Effector memory CD4-positive, alpha-beta T cell (primary cell): ENCODE measurements around the gene ZBTB20.
"Not testable (repeated sequence)": the region's sequence is repeated elsewhere in the genome, so short reads cannot be mapped to it uniquely, and the experiment has no call there.

ENCODE experiments used
- DNase-seq, 3 donors: peaks; one replicate each; pipeline ENCODE4 v3.0.0-alpha.2; 2020
- H3K27ac ChIP-seq: 2 replicates; pipeline ENCODE4 v1.7.0; 2013; ENCODE audit warnings: mild to moderate bottlenecking, low read length, moderate library complexity; ENCODE audit not compliant: insufficient read depth, poor library complexity, severe bottlenecking
- H3K27me3 ChIP-seq: replicated peaks from 2 replicates; pipeline ENCODE4 v1.7.0; 2013; ENCODE audit warnings: mild to moderate bottlenecking, low read length; ENCODE audit not compliant: insufficient read depth, control insufficient read depth, poor library complexity, severe bottlenecking
- H3K36me3 ChIP-seq: 2 replicates; pipeline ENCODE4 v1.7.0; 2013; ENCODE audit warnings: mild to moderate bottlenecking, low read length, moderate library complexity; ENCODE audit not compliant: control insufficient read depth, insufficient read depth
- H3K4me1 ChIP-seq: 2 replicates; pipeline ENCODE4 v1.7.0; 2013; ENCODE audit warnings: low read length, mild to moderate bottlenecking; ENCODE audit not compliant: control insufficient read depth, insufficient read depth, poor library complexity, severe bottlenecking
- H3K4me3 ChIP-seq: 2 replicates; pipeline ENCODE4 v1.7.0; 2013; ENCODE audit warnings: low read length, low read depth, mild to moderate bottlenecking; ENCODE audit not compliant: insufficient read depth, poor library complexity, severe bottlenecking
- H3K9me3 ChIP-seq: 2 replicates; pipeline ENCODE4 v1.7.0; 2013; ENCODE audit warnings: mild to moderate bottlenecking, low read length, moderate library complexity; ENCODE audit not compliant: control insufficient read depth

The ZBTB20 gene

DNA sequence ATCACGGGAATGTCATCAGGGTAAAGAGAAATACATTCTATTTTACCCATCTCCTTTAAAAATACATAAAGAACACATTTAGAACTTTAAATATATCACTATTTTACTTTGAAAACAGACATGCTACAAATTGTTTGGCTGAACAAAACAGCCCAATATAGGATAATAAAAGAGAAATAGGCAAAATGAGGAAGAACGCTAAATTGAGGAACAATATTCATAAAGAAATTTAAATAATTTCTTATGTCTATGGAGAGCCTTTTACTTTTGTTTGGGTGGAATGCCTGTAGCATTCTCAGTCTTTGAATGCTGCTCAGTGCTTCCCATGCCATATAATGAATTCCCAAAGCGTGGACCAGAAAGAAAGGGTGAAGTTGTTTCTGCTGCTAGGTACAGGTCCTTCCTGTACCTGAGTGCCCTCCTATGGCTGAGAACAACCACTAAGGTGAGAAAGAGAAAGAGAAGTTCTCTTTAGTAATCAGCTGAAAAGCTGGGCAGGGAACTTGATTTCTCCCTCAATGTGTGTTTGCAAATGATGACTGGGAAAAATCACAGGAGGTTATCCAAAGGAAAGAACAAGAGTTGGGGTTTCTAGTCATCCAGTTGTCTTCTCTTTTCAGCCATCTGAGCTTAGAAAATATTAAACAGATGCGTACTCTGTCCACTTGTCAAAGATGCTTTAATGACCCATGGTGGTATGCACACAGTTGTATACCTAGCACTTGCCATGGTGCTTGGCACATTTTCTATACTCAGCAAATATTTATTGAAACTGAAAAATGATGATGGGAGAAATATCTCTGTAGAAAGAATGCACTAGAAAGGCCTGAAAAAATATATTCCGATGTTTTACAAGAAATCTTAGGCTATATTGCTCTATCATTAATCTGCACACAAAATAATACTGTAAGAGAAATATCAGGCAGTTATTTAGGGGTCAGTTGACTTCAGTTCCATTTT lies 448.7 kb downstream of the ZBTB20 start:
- Histone ChIP-seq H3K4me1 (no peaks in the 10 kb centered on the region), H3K27me3 (no peaks in the 10 kb centered on the region), H3K4me3 (no peak overlapping the region), H3K36me3 (no peaks in the 10 kb centered on the region), H3K27ac (no peak overlapping the region), H3K9me3 (no peaks in the 10 kb centered on the region)
- DNase-seq: no peak

GRCh38 chr3:114697401-114697800 lies 449.7 kb downstream of the ZBTB20 start:
- DNase-seq: no peak
- H3K4me1 ChIP-seq: no peaks in the 10 kb centered on the region
- no peaks in the 10 kb centered on the region for H3K36me3 ChIP-seq
- no peaks in the 10 kb centered on the region for H3K27me3 ChIP-seq
- no peak overlapping the region for H3K4me3 ChIP-seq
- H3K9me3 ChIP-seq: no peaks in the 10 kb centered on the region
- H3K27ac ChIP-seq: no peak overlapping the region

- no peaks in the 10 kb centered on the region for H3K36me3 ChIP-seq
- H3K27me3 ChIP-seq: no peaks in the 10 kb centered on the region
- no peak overlapping the region for H3K4me3 ChIP-seq
- H3K27ac ChIP-seq: no peak overlapping the region
- no peak for DNase-seq
- no peaks in the 10 kb centered on the region for H3K4me1 ChIP-seq
- H3K9me3 ChIP-seq: no peaks in the 10 kb centered on the region
These were observed 452.8 kb downstream of the ZBTB20 start for GRCh38 chr3:114694251-114694650.

- Histone ChIP-seq H3K27me3 (no peaks in the 10 kb centered on the region), H3K27ac (no peak overlapping the region), H3K36me3 (no peaks in the 10 kb centered on the region), H3K4me1 (no peaks in the 10 kb centered on the region), H3K4me3 (no peak overlapping the region), H3K9me3 (no peaks in the 10 kb centered on the region)
- DNase-seq: no peak
These were observed 455.2 kb downstream of the ZBTB20 start for GRCh38 chr3:114691871-114692270.

DNA sequence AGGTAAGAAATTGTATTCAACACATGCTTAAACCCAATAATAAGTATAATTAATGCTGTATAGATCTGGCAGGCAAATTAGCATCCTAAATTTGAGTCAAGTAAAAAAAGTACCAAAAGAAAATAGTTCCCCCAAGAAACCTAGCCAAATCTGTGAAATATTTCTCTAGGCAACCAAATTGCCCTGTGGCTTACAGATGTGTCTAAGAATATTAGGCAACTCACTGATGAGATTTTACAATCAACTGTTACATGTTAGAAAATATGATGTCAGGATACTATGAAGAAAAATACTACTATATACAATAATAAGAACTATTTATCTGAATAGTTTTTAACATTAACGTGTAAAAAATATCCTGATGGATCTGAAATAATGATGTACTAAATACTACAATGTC lies 456.2 kb downstream of the ZBTB20 start:
- H3K4me1 ChIP-seq: no peaks in the 10 kb centered on the region
- no peaks in the 10 kb centered on the region for H3K9me3 ChIP-seq

GRCh38 chr3:114687151-114687550 lies 459.9 kb downstream of the ZBTB20 start:
- no peaks in the 10 kb centered on the region for H3K9me3 ChIP-seq
- no peak for DNase-seq
- H3K4me3 ChIP-seq: no peak overlapping the region
- no peaks in the 10 kb centered on the region for H3K4me1 ChIP-seq
- no peaks in the 10 kb centered on the region for H3K36me3 ChIP-seq
- no peak overlapping the region for H3K27ac ChIP-seq
- H3K27me3 ChIP-seq: no peaks in the 10 kb centered on the region

More for the DNA sequence above, 456.2 kb downstream of the ZBTB20 start:
- Histone ChIP-seq H3K4me3 (no peak overlapping the region), H3K27ac (no peak overlapping the region), H3K36me3 (no peaks in the 10 kb centered on the region), H3K27me3 (no peaks in the 10 kb centered on the region)
- no peak for DNase-seq

GRCh38 chr3:114686621-114687020 lies 460.5 kb downstream of the ZBTB20 start:
- H3K36me3 ChIP-seq: no peaks in the 10 kb centered on the region
- H3K27me3 ChIP-seq: no peaks in the 10 kb centered on the region
- no peak for DNase-seq
- H3K4me1 ChIP-seq: no peaks in the 10 kb centered on the region
- H3K27ac ChIP-seq: no peak overlapping the region
- H3K9me3 ChIP-seq: no peaks in the 10 kb centered on the region
- H3K4me3 ChIP-seq: no peak overlapping the region

DNA sequence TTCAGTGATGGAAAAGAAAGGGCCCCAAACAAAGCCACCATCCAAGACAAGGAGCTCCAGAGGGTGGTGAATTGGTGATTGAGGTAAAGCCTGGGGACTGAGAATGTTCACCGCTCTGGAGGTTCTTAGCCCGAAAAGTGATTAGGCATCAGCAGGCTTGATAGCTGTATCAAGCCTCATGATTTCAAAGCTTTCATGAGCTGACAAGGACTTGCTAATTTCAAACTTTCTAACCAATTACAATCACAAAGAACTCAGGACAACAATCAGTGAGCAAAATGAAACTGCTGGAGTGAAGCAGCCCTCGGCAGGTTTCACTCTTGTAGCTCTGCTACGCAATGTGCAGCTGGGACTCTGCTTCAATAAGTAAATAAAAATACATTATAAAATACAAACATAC lies 461.9 kb downstream of the ZBTB20 start:
- H3K27ac ChIP-seq: no peak overlapping the region
- H3K4me1 ChIP-seq: no peaks in the 10 kb centered on the region
- no peak overlapping the region for H3K4me3 ChIP-seq
- no peaks in the 10 kb centered on the region for H3K9me3 ChIP-seq
- no peak for DNase-seq
- no peaks in the 10 kb centered on the region for H3K27me3 ChIP-seq
- no peaks in the 10 kb centered on the region for H3K36me3 ChIP-seq

- H3K27ac ChIP-seq: no peak overlapping the region
- DNase-seq: no peak
- no peak overlapping the region for H3K4me3 ChIP-seq
- H3K9me3 ChIP-seq: no peaks in the 10 kb centered on the region
- H3K4me1 ChIP-seq: no peaks in the 10 kb centered on the region
- H3K36me3 ChIP-seq: no peaks in the 10 kb centered on the region
- no peaks in the 10 kb centered on the region for H3K27me3 ChIP-seq
These were observed 466.8 kb downstream of the ZBTB20 start for GRCh38 chr3:114680299-114680698.

- not testable (repeated sequence) for H3K36me3 ChIP-seq, DNase-seq
These were observed 467.3 kb downstream of the ZBTB20 start for GRCh38 chr3:114679773-114680172.

More at GRCh38 chr3:114679773-114680172, 467.3 kb downstream of the ZBTB20 start:
- not testable (repeated sequence) for H3K9me3 ChIP-seq, H3K27me3 ChIP-seq, H3K4me1 ChIP-seq, H3K4me3 ChIP-seq, H3K27ac ChIP-seq
